EL (cell line): ENCODE results near the gene KLF9.

Experiments
- DNase-seq: peaks from one replicate; pipeline ENCODE4 v3.0.0-alpha.2; 2016

Gene KLF9

DNA sequence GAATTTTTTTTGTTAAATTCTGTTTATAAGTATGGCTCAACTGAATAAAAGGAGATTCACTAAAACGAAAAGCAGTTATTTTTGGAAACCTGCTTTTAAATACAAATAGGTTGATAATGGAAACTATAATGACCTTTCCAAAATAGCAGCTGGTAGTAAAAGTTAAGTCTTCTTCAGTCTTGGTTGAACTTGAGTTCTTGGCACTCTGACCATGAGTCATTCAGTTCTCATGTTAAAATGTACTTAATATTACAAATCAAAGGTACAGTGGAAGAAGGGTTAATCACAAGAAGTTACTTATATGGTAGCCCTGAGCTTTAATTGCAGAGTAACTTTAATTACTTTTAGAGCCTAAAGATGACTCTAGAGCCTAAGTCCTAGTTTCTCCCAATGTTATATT is 62.1 kb downstream of the KLF9 start:
- DNase-seq = peak; percentile 40

GRCh38 chr9:70347046-70347445 is 67.4 kb downstream of the KLF9 start:
- no peak for DNase-seq

GRCh38 chr9:70340572-70340971 is 73.9 kb downstream of the KLF9 start:
- DNase-seq = peak; percentile 28
